Measurements from ENCODE around the gene INHBB.

- TF ChIP-seq CTCF (IDR thresholded peaks at IDR 0.05) = no peak
- TF ChIP-seq EP300 (IDR thresholded peaks at IDR 0.05) = no peak
- TF ChIP-seq POLR2A (IDR thresholded peaks at IDR 0.05) = no peak
- no peak for TF ChIP-seq POLR2AphosphoS5 (IDR thresholded peaks at IDR 0.05)
These were observed 42.8 kb upstream of the INHBB start for GRCh38 chr2:120303177-120303576.
